Measurements from ENCODE around the gene CPNE9. TPM values are rescaled to one million over a fixed set of nuclear protein-coding genes. Genes with fewer than 3 reads are reported as not detected.

Gene CPNE9
- total RNA-seq, 1 donor from 2014 or later = 0.42 TPM

DNA sequence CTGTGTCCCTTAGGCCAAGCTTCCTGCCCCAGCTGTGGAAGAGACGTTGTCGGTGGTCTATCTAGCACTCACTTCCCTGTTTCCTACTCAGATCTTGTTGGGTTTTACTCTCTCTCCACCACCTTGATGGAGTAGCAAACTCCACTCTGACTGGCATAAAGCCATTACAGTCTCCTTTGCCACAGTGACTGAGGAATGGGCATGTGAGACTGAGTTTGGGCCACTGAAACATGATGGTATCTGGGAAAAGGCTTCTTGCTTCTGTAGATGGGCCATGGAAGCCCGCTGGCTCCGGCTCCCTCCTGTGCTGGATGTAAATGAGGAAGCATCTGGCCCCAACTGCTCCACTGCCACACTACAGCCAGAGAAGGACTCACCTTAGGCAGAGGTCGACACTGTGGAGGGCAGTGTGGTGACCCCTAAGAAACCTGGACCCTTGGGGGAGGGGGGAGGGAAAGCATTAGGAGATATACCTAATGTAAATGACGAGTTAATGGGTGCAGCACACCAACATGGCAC, 75.5 kb downstream of the CPNE9 start:
- Mint-ChIP-seq H3K27ac (no peak overlapping the region), H3K36me3 (peaks cover 15% of the 10 kb centered on the region), H3K27me3 (ENCODE audit: low read depth) (no peaks in the 10 kb centered on the region), H3K4me3 (no peak overlapping the region), H3K4me1 (no peaks in the 10 kb centered on the region), H3K9me3 (no peaks in the 10 kb centered on the region)
- TF ChIP-seq CTCF (IDR thresholded peaks at IDR 0.05; ENCODE audit: unreplicated experiment) = no peak
- DNase-seq (ENCODE audit: low spot score in 2 of 2, unreplicated experiment in 2 of 2) = no peak

Other genes starting within 250 kb of the CPNE9 start
- not detected in 3 replicates for gene LHFPL4, start 150.0 kb upstream of the CPNE9 start, total RNA-seq
- 32.6 to 34.9 TPM (median 34.6 TPM) in 3 replicates for gene MTMR14, start 54.3 kb upstream of the CPNE9 start, total RNA-seq
- 24.1 to 27.1 TPM (median 26.6 TPM) in 3 replicates for gene BRPF1, start 27.9 kb downstream of the CPNE9 start, total RNA-seq
- 37.2 to 51.0 TPM (median 46.0 TPM) in 3 replicates for gene OGG1, start 46.1 kb downstream of the CPNE9 start, total RNA-seq
- gene CAMK1, start 66.1 kb downstream of the CPNE9 start, total RNA-seq = 9.7 to 11.3 TPM (median 10.8 TPM) in 3 replicates
- gene TADA3, start 88.6 kb downstream of the CPNE9 start, total RNA-seq = 67.2 to 71.0 TPM (median 69.8 TPM) in 3 replicates
- gene ARPC4, start 89.2 kb downstream of the CPNE9 start, total RNA-seq = 128 to 138 TPM (median 131 TPM) in 3 replicates
- gene TTLL3, start 106.4 kb downstream of the CPNE9 start, total RNA-seq = 115 to 119 TPM (median 116 TPM) in 3 replicates
- gene RPUSD3, start 140.2 kb downstream of the CPNE9 start, total RNA-seq = 40.9 to 48.4 TPM (median 47.2 TPM) in 3 replicates
- gene CIDEC, start 176.4 kb downstream of the CPNE9 start, total RNA-seq = not detected in 3 replicates
- gene JAGN1, start 186.8 kb downstream of the CPNE9 start, total RNA-seq = 32.1 to 34.8 TPM (median 32.3 TPM) in 3 replicates
- gene IL17RE, start 199.0 kb downstream of the CPNE9 start, total RNA-seq = 22.1 to 24.1 TPM (median 23.6 TPM) in 3 replicates
- gene IL17RC, start 213.3 kb downstream of the CPNE9 start, total RNA-seq = 28.8 to 30.2 TPM (median 29.6 TPM) in 3 replicates
- gene CRELD1, start 230.0 kb downstream of the CPNE9 start, total RNA-seq = 39.8 to 42.3 TPM (median 40.5 TPM) in 3 replicates
- 8.2 to 9.2 TPM (median 8.3 TPM) in 3 replicates for gene PRRT3, start 248.6 kb downstream of the CPNE9 start, total RNA-seq